Keratinocyte (primary cell): ENCODE measurements around the gene ACACA. TPM values are rescaled to one million over a fixed set of nuclear protein-coding genes. Genes with fewer than 3 reads are reported as not detected.

ENCODE experiments used
- DNase-seq: peaks from one replicate; pipeline ENCODE4 v3.0.0-alpha.2; 2011; ENCODE audit warnings: low read depth, missing footprints, low spot score
- FAIRE-seq: peaks from 2 replicates; lab custom pipeline; 2011; peaks lifted over from hg19 to GRCh38; lab: Jason Lieb, UNC
- H2AFZ ChIP-seq: 2 replicates; pipeline ENCODE4 v1.6.0; 2012; ENCODE audit warnings: low read length, control low read depth, inconsistent platforms; ENCODE audit not compliant: control insufficient read depth
- H3K27ac ChIP-seq: 2 replicates; pipeline ENCODE4 v1.5.1; 2011; ENCODE audit warnings: low read length; ENCODE audit not compliant: control insufficient read depth, insufficient read depth
- H3K27me3 ChIP-seq: 3 replicates; pipeline ENCODE4 v1.6.0; 2011; ENCODE audit warnings: low read length; ENCODE audit not compliant: control insufficient read depth, insufficient read depth; ENCODE audit errors: extremely low read depth
- H3K36me3 ChIP-seq, 2 experiments: 2 replicates in 1 of 2; 3 replicates in 1 of 2; pipeline ENCODE4 v1.5.1; 2011; ENCODE audit warnings: low read length in 2 of 2, mild to moderate bottlenecking in 1 of 2; ENCODE audit not compliant: control insufficient read depth in 2 of 2, insufficient read depth in 2 of 2; ENCODE audit errors: extremely low read depth in 1 of 2
- H3K4me1 ChIP-seq: 3 replicates; pipeline ENCODE4 v1.5.1; 2011; ENCODE audit warnings: low read length; ENCODE audit not compliant: control insufficient read depth, insufficient read depth; ENCODE audit errors: extremely low read depth
- H3K4me2 ChIP-seq: 3 replicates; pipeline ENCODE4 v1.6.0; 2011; ENCODE audit warnings: low read depth, low read length; ENCODE audit not compliant: control insufficient read depth, insufficient read depth; ENCODE audit errors: extremely low read depth
- H3K4me3 ChIP-seq, 3 experiments: fragments of 200-600 bp in 1 of 3; sonication (generic) in 1 of 3; 2 replicates in 2 of 3; 3 replicates in 1 of 3; pipeline ENCODE4 v1.5.1; 2011 to 2016; ENCODE audit warnings: low read length in 3 of 3, mild to moderate bottlenecking in 3 of 3, control low read depth in 2 of 3, inconsistent platforms in 1 of 3, low read depth in 1 of 3, mixed read lengths in 1 of 3, mixed run types in 1 of 3, moderate library complexity in 1 of 3; ENCODE audit not compliant: control insufficient read depth in 2 of 3, insufficient read depth in 2 of 3; ENCODE audit errors: extremely low read depth in 1 of 3
- H3K79me2 ChIP-seq: 2 replicates; pipeline ENCODE4 v1.6.0; 2012; ENCODE audit warnings: low read length; ENCODE audit not compliant: control insufficient read depth, insufficient read depth
- H3K9ac ChIP-seq: 3 replicates; pipeline ENCODE4 v1.6.0; 2011; ENCODE audit warnings: low read length; ENCODE audit not compliant: control insufficient read depth, insufficient read depth; ENCODE audit errors: extremely low read depth
- H3K9me1 ChIP-seq: 3 replicates; pipeline ENCODE4 v1.6.0; 2011; ENCODE audit warnings: low read length; ENCODE audit not compliant: control insufficient read depth, insufficient read depth; ENCODE audit errors: extremely low read depth
- H3K9me3 ChIP-seq: 2 replicates; pipeline ENCODE4 v1.5.1; 2012; ENCODE audit warnings: low read depth, low read length; ENCODE audit not compliant: control insufficient read depth
- H4K20me1 ChIP-seq: 3 replicates; pipeline ENCODE4 v1.6.0; 2011; ENCODE audit warnings: low read length; ENCODE audit not compliant: control insufficient read depth, insufficient read depth; ENCODE audit errors: extremely low read depth
- EZH2 ChIP-seq: IDR thresholded peaks from one replicate; pipeline ENCODE4 v1.6.1; 2012; ENCODE audit warnings: inconsistent platforms, mild to moderate bottlenecking, low read length, moderate library complexity
- dilution Hi-C: fragments of 300-500 bp; cut with MboI; formaldehyde crosslinking; loops from one replicate; pipeline ENCODE4 v1.7.0; 2020; ENCODE audit warnings: low sequenced_read_pairs; ENCODE audit not compliant: extremely low pct_ligation_motif_present
- polyA plus RNA-seq, 5 experiments: library from polyadenylated mRNA; depleted of rRNA in 3 of 5; stranded (reverse) in 3 of 5; stranded (forward) in 1 of 5; unstranded in 1 of 5; fragments of >200 nt; gene quantifications; 1 replicate in 1 of 5; 2 replicates in 3 of 5; 3 replicates in 1 of 5; pipeline versions ENCODE4 v1.2.1 to v1.2.3, GENCODE V29; 2011 to 2012; ENCODE audit warnings: missing spikeins in 2 of 5, low read depth in 1 of 5, low replicate concordance in 1 of 5
- TF ChIP-seq, protein P1 (sequence below), 3 experiments: IDR thresholded peaks in 1 of 3; conservative IDR thresholded peaks in 1 of 3; optimal IDR thresholded peaks in 1 of 3; 2 replicates in 2 of 3; 3 replicates in 1 of 3; pipeline versions ENCODE3 to v1.5.1; 2011; ENCODE audit warnings: low read length in 3 of 3, mild to moderate bottlenecking in 3 of 3, moderate library complexity in 2 of 3, control low read depth in 1 of 3, inconsistent platforms in 1 of 3; ENCODE audit not compliant: insufficient read depth in 2 of 3; ENCODE audit errors: extremely low read depth in 1 of 3

ACACA gene
- polyA plus RNA-seq, 1 donor (not counting 4 experiments of a cell fraction or from before 2014, with no cell fraction given): 85.8 TPM

DNA sequence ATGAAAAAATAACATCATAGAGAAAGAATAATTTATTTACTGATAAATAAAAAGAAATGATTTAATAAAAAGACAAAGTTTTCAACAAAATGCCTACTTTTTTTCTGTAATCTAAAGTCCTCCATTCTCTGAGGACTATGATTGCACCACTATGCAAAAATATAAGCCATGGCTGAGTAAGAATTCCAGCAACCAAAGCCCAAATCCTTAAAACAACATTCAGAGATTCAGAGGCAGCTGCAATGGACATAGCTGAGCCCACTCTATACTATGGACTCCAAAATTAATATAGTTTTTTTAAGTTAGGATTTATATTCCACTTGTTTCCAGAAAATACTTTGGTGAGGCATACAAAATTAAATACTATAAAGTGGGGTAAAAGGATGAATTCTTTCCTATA, 200.3 kb downstream of the ACACA start:
- DNase-seq (no peak), FAIRE-seq (no peak)
- no peaks in the 10 kb centered on the region for H4K20me1 ChIP-seq
- H3K4me2 ChIP-seq: no peak overlapping the region
- peaks cover 24 to 38% of the 10 kb centered on the region in 2 experiments for H3K36me3 ChIP-seq
- H3K79me2 ChIP-seq: no peaks in the 10 kb centered on the region
- dilution Hi-C loops: no loop called here
- no peaks in the 10 kb centered on the region for H3K9me3 ChIP-seq
- no peak overlapping the region for H3K9ac ChIP-seq
- H3K27me3 ChIP-seq: no peaks in the 10 kb centered on the region
- no peaks in the 10 kb centered on the region for H3K9me1 ChIP-seq
- H3K27ac ChIP-seq: no peak overlapping the region
- no peak overlapping the region for H3K4me3 ChIP-seq
- H3K4me1 ChIP-seq: no peaks in the 10 kb centered on the region
- H2AFZ ChIP-seq: no peak overlapping the region
- TF ChIP-seq, protein P1, sequence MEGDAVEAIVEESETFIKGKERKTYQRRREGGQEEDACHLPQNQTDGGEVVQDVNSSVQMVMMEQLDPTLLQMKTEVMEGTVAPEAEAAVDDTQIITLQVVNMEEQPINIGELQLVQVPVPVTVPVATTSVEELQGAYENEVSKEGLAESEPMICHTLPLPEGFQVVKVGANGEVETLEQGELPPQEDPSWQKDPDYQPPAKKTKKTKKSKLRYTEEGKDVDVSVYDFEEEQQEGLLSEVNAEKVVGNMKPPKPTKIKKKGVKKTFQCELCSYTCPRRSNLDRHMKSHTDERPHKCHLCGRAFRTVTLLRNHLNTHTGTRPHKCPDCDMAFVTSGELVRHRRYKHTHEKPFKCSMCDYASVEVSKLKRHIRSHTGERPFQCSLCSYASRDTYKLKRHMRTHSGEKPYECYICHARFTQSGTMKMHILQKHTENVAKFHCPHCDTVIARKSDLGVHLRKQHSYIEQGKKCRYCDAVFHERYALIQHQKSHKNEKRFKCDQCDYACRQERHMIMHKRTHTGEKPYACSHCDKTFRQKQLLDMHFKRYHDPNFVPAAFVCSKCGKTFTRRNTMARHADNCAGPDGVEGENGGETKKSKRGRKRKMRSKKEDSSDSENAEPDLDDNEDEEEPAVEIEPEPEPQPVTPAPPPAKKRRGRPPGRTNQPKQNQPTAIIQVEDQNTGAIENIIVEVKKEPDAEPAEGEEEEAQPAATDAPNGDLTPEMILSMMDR (optimal IDR thresholded peaks at IDR 0.05 in 1 of 3, IDR thresholded peaks at IDR 0.05 in 1 of 3, conservative IDR thresholded peaks at IDR 0.05 in 1 of 3; ENCODE audit: extremely low read depth in 1 of 3, insufficient read depth in 2 of 3, low read length in 3 of 3): no peak
- TF ChIP-seq EZH2: no peak

DNA sequence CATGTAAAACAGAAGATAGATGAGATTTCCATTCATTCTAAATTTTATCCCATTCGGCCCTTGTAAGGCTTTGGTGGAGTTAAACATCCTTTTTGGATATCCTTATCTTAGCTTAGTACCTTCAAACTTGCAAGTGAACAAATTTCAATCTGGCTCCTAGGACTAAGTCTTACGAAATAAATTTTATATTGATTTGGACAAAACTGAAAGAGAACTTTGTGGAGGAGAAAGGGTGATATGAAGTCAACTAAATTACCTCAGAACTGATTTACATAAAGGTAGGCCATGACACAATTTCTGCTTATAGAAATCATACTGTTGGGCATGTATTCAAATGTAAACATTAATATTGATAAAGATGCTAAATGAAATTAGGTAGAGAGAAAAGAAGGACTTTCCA, 206.1 kb downstream of the ACACA start:
- Histone ChIP-seq H3K9me1 (no peaks in the 10 kb centered on the region), H3K9me3 (no peaks in the 10 kb centered on the region), H3K27ac (no peak overlapping the region), H2AFZ (no peak overlapping the region), H3K36me3 (peaks cover 19 to 24% of the 10 kb centered on the region in 2 experiments), H3K27me3 (no peaks in the 10 kb centered on the region), H3K4me1 (no peaks in the 10 kb centered on the region), H4K20me1 (no peaks in the 10 kb centered on the region), H3K79me2 (no peaks in the 10 kb centered on the region), H3K4me2 (no peak overlapping the region), H3K4me3 (no peak overlapping the region), H3K9ac (no peak overlapping the region)
- FAIRE-seq: no peak
- no peak for DNase-seq
- dilution Hi-C loops: no loop called here
- TF ChIP-seq EZH2: no peak
- TF ChIP-seq, protein P1 (optimal IDR thresholded peaks at IDR 0.05 in 1 of 3, IDR thresholded peaks at IDR 0.05 in 1 of 3, conservative IDR thresholded peaks at IDR 0.05 in 1 of 3; ENCODE audit: extremely low read depth in 1 of 3, insufficient read depth in 2 of 3, low read length in 3 of 3): no peak
